ENCODE results near the gene MAPRE2.
"Not testable (repeated sequence)": the region's sequence is repeated elsewhere in the genome, so short reads cannot be mapped to it uniquely, and the experiment has no call there.

The MAPRE2 gene

GRCh38 chr18:35127201-35127600, 86.0 kb downstream of the MAPRE2 start:
- no peak for DNase-seq

- no peak for DNase-seq
Observed at GRCh38 chr18:35128675-35129074, 87.5 kb downstream of the MAPRE2 start.

GRCh38 chr18:35130236-35130635, 89.0 kb downstream of the MAPRE2 start:
- no peak for DNase-seq

GRCh38 chr18:35131387-35132020, 90.3 kb downstream of the MAPRE2 start:
- no peak for DNase-seq

GRCh38 chr18:35132021-35132902, 91.0 kb downstream of the MAPRE2 start:
- DNase-seq = no peak

GRCh38 chr18:35134190-35134730, 93.0 kb downstream of the MAPRE2 start:
- DNase-seq = no peak

GRCh38 chr18:35134791-35135531, 93.7 kb downstream of the MAPRE2 start:
- no peak for DNase-seq

- no peak for DNase-seq
Observed at GRCh38 chr18:35136248-35136647, 95.0 kb downstream of the MAPRE2 start.

- no peak for DNase-seq
Observed at GRCh38 chr18:35136885-35137284, 95.7 kb downstream of the MAPRE2 start.

GRCh38 chr18:35137632-35138031, 96.4 kb downstream of the MAPRE2 start:
- DNase-seq = no peak

- no peak for DNase-seq
Observed at GRCh38 chr18:35138773-35139172, 97.6 kb downstream of the MAPRE2 start.

GRCh38 chr18:35139517-35139916, 98.3 kb downstream of the MAPRE2 start:
- no peak for DNase-seq

- DNase-seq = no peak
Observed at GRCh38 chr18:35141077-35141476, 99.9 kb downstream of the MAPRE2 start.

GRCh38 chr18:35141567-35142274, 100.5 kb downstream of the MAPRE2 start:
- DNase-seq = no peak

GRCh38 chr18:35142275-35142615, 101.0 kb downstream of the MAPRE2 start:
- DNase-seq = no peak

- DNase-seq = peak in 1 of 2 donors; percentile 18
Observed at GRCh38 chr18:35143622-35144596, 102.7 kb downstream of the MAPRE2 start.

GRCh38 chr18:35144698-35145097, 103.5 kb downstream of the MAPRE2 start:
- no peak for DNase-seq

GRCh38 chr18:35150195-35150594, 109.0 kb downstream of the MAPRE2 start:
- DNase-seq = not testable (repeated sequence)

- DNase-seq = no peak
Observed at GRCh38 chr18:35153609-35154272, 112.5 kb downstream of the MAPRE2 start.

- DNase-seq = no peak
Observed at GRCh38 chr18:35155398-35156117, 114.3 kb downstream of the MAPRE2 start.
